SU-DHL-6 (cell line): ENCODE results near the gene BLTP3A.

Source experiments
- CTCF ChIP-seq: fragments of 200-600 bp; sonication (generic); IDR thresholded peaks from one replicate; pipeline ENCODE4 v1.5.1; 2017; ENCODE audit warnings: antibody characterized with exemption, mild to moderate bottlenecking, low read length, moderate library complexity; ENCODE audit not compliant: insufficient read depth, poor library complexity, severe bottlenecking
- EZH2phosphoT487 ChIP-seq: fragments of 200-600 bp; sonication (generic), shearing (Covaris generic); conservative IDR thresholded peaks from 2 replicates; pipeline ENCODE4 v1.6.1; 2018; ENCODE audit warnings: mild to moderate bottlenecking, antibody characterized with exemption, low read length, moderate library complexity, mixed read lengths

GRCh38 chr6:34799547-34799946, 7.7 kb downstream of the BLTP3A start:
- no peak for TF ChIP-seq CTCF
- no peak for TF ChIP-seq EZH2phosphoT487
